Measurements from ENCODE around the gene DYNC1LI2. TPM values are rescaled to one million over a fixed set of nuclear protein-coding genes. Genes with fewer than 3 reads are reported as not detected.

DYNC1LI2 gene
- total and polyA plus RNA-seq, 5 donors, result 42.0 to 110 (median 89.6) TPM

- no peak overlapping the region for H3K27ac ChIP-seq (ENCODE audit: low read length)
- no peaks in the 10 kb centered on the region for H3K27me3 ChIP-seq (ENCODE audit: control insufficient read depth, insufficient read depth)
- no peak for DNase-seq
- WGBS, result 92% methylated on average over 2 of the region's 2 CpGs
- intact Hi-C loops (cut with DNase I), result no loop called here
- peaks cover 5% of the 10 kb centered on the region for H3K4me1 ChIP-seq (ENCODE audit: control insufficient read depth, insufficient read depth, low read length)
- no peak for ATAC-seq
- no peak overlapping the region for H3K4me3 ChIP-seq (ENCODE audit: low read length)
- no peaks in the 10 kb centered on the region for H3K9me3 ChIP-seq (ENCODE audit: control insufficient read depth, low read length)
These were observed 2.8 kb upstream of the DYNC1LI2 start for GRCh38 chr16:66754211-66754610.

GRCh38 chr16:66752958-66753357, 1.5 kb upstream of the DYNC1LI2 start:
- intact Hi-C loops (cut with DNase I), result no loop called here
- H3K4me3 ChIP-seq (ENCODE audit: low read length), result no peak overlapping the region
- ATAC-seq (no peak), DNase-seq (no peak)
- H3K27ac ChIP-seq (ENCODE audit: low read length), result no peak overlapping the region
- 98% methylated on average over 2 of the region's 2 CpGs for WGBS
- peaks cover 5% of the 10 kb centered on the region for H3K4me1 ChIP-seq (ENCODE audit: control insufficient read depth, insufficient read depth, low read length)
- no peaks in the 10 kb centered on the region for H3K9me3 ChIP-seq (ENCODE audit: control insufficient read depth, low read length)
- H3K27me3 ChIP-seq (ENCODE audit: control insufficient read depth, insufficient read depth), result no peaks in the 10 kb centered on the region

GRCh38 chr16:66752379-66752778, 970 bp upstream of the DYNC1LI2 start:
- no peak overlapping the region for H3K27ac ChIP-seq (ENCODE audit: low read length)

GRCh38 chr16:66751992-66752322, 548 bp upstream of the DYNC1LI2 start:
- no peaks in the 10 kb centered on the region for H3K27me3 ChIP-seq (ENCODE audit: control insufficient read depth, insufficient read depth)
- intact Hi-C loops (cut with DNase I), result no loop called here
- ATAC-seq, result no peak
- H3K4me1 ChIP-seq (ENCODE audit: control insufficient read depth, insufficient read depth, low read length), result peaks cover 5% of the 10 kb centered on the region
- no peaks in the 10 kb centered on the region for H3K9me3 ChIP-seq (ENCODE audit: control insufficient read depth, low read length)
- 45% methylated on average over 3 of the region's 3 CpGs for WGBS
- DNase-seq, result no peak
- no peak overlapping the region for H3K27ac ChIP-seq (ENCODE audit: low read length)
- peak overlapping the region; percentile 73 for H3K4me3 ChIP-seq (ENCODE audit: low read length)

More at GRCh38 chr16:66752379-66752778, 970 bp upstream of the DYNC1LI2 start:
- ATAC-seq (peak in 1 of 2 donors; percentile 10), DNase-seq (no peak)
- H3K4me3 ChIP-seq (ENCODE audit: low read length), result no peak overlapping the region
- intact Hi-C loops (cut with DNase I), result no loop called here
- no peaks in the 10 kb centered on the region for H3K9me3 ChIP-seq (ENCODE audit: control insufficient read depth, low read length)
- 82% methylated on average over 6 of the region's 6 CpGs for WGBS
- peaks cover 5% of the 10 kb centered on the region for H3K4me1 ChIP-seq (ENCODE audit: control insufficient read depth, insufficient read depth, low read length)
- H3K27me3 ChIP-seq (ENCODE audit: control insufficient read depth, insufficient read depth), result no peaks in the 10 kb centered on the region

GRCh38 chr16:66751053-66751302, 431 bp downstream of the DYNC1LI2 start:
- ATAC-seq (peak; percentile 53 to 57), DNase-seq (peak in 1 of 3 donors; percentile 73)
- 2% methylated on average over 22 of the region's 22 CpGs for WGBS
- H3K27me3 ChIP-seq (ENCODE audit: control insufficient read depth, insufficient read depth), result no peaks in the 10 kb centered on the region
- H3K4me3 ChIP-seq (ENCODE audit: low read length), result peak overlapping the region; percentile 73
- H3K9me3 ChIP-seq (ENCODE audit: control insufficient read depth, low read length), result no peaks in the 10 kb centered on the region
- H3K4me1 ChIP-seq (ENCODE audit: control insufficient read depth, insufficient read depth, low read length), result peaks cover 5% of the 10 kb centered on the region
- H3K27ac ChIP-seq (ENCODE audit: low read length), result peak overlapping the region; percentile 96
- intact Hi-C loops (cut with DNase I), result no loop called here

GRCh38 chr16:66750279-66751052, 943 bp downstream of the DYNC1LI2 start:
- Histone ChIP-seq H3K4me3 (ENCODE audit: low read length) (peak overlapping the region; percentile 73), H3K9me3 (ENCODE audit: control insufficient read depth, low read length) (no peaks in the 10 kb centered on the region), H3K4me1 (ENCODE audit: control insufficient read depth, insufficient read depth, low read length) (peaks cover 5% of the 10 kb centered on the region), H3K27ac (ENCODE audit: low read length) (no peak overlapping the region), H3K27me3 (ENCODE audit: control insufficient read depth, insufficient read depth) (no peaks in the 10 kb centered on the region)
- intact Hi-C loops (cut with DNase I), result no loop called here
- DNase-seq (no peak), ATAC-seq (no peak)
- 12% methylated on average over 12 of the region's 12 CpGs for WGBS

- Histone ChIP-seq H3K4me1 (ENCODE audit: control insufficient read depth, insufficient read depth, low read length) (peaks cover 6% of the 10 kb centered on the region), H3K27me3 (ENCODE audit: control insufficient read depth, insufficient read depth) (no peaks in the 10 kb centered on the region), H3K4me3 (ENCODE audit: low read length) (no peak overlapping the region), H3K9me3 (ENCODE audit: control insufficient read depth, low read length) (no peaks in the 10 kb centered on the region), H3K27ac (ENCODE audit: low read length) (no peak overlapping the region)
- intact Hi-C loops (cut with DNase I), result no loop called here
- DNase-seq (no peak), ATAC-seq (no peak)
- WGBS, result 5% methylated on average over 1 of the region's 1 CpG
These were observed 4.7 kb downstream of the DYNC1LI2 start for GRCh38 chr16:66746682-66747081.

GRCh38 chr16:66746048-66746447, 5.4 kb downstream of the DYNC1LI2 start:
- H3K27me3 ChIP-seq (ENCODE audit: control insufficient read depth, insufficient read depth), result no peaks in the 10 kb centered on the region
- H3K9me3 ChIP-seq (ENCODE audit: control insufficient read depth, low read length), result no peaks in the 10 kb centered on the region
- intact Hi-C loops (cut with DNase I), result no loop called here
- 68% methylated on average over 3 of the region's 3 CpGs for WGBS
- H3K4me1 ChIP-seq (ENCODE audit: control insufficient read depth, insufficient read depth, low read length), result peaks cover 6% of the 10 kb centered on the region
- DNase-seq (no peak), ATAC-seq (no peak)
- H3K27ac ChIP-seq (ENCODE audit: low read length), result no peak overlapping the region
- no peak overlapping the region for H3K4me3 ChIP-seq (ENCODE audit: low read length)

GRCh38 chr16:66741950-66742808, 9.2 kb downstream of the DYNC1LI2 start:
- DNase-seq (no peak), ATAC-seq (peak; percentile 4 to 34)
- H3K27ac ChIP-seq (ENCODE audit: low read length), result peak overlapping the region; percentile 98
- intact Hi-C loops (cut with DNase I), result no loop called here
- H3K27me3 ChIP-seq (ENCODE audit: control insufficient read depth, insufficient read depth), result no peaks in the 10 kb centered on the region
- no peaks in the 10 kb centered on the region for H3K9me3 ChIP-seq (ENCODE audit: control insufficient read depth, low read length)
- 35% methylated on average over 10 of the region's 10 CpGs for WGBS
- peaks cover 6% of the 10 kb centered on the region for H3K4me1 ChIP-seq (ENCODE audit: control insufficient read depth, insufficient read depth, low read length)
- H3K4me3 ChIP-seq (ENCODE audit: low read length), result peak overlapping the region; percentile 5

- DNase-seq, result peak; percentile 91 to 95 (median 93)
- peaks cover 6% of the 10 kb centered on the region for H3K4me1 ChIP-seq (ENCODE audit: control insufficient read depth, insufficient read depth, low read length)
- no peaks in the 10 kb centered on the region for H3K9me3 ChIP-seq (ENCODE audit: control insufficient read depth, low read length)
- intact Hi-C loops (cut with DNase I), result no loop called here
- H3K4me3 ChIP-seq (ENCODE audit: low read length), result no peak overlapping the region
- WGBS, result 15% methylated on average over 10 of the region's 10 CpGs
- peak overlapping the region; percentile 87 for H3K27ac ChIP-seq (ENCODE audit: low read length)
- ATAC-seq, result peak; percentile 97
- H3K27me3 ChIP-seq (ENCODE audit: control insufficient read depth, insufficient read depth), result no peaks in the 10 kb centered on the region
These were observed 10.1 kb downstream of the DYNC1LI2 start for GRCh38 chr16:66741169-66741900.

GRCh38 chr16:66740533-66740932, 10.9 kb downstream of the DYNC1LI2 start:
- H3K4me1 ChIP-seq (ENCODE audit: control insufficient read depth, insufficient read depth, low read length), result peaks cover 6% of the 10 kb centered on the region
- 33% methylated on average over 2 of the region's 2 CpGs for WGBS
- H3K9me3 ChIP-seq (ENCODE audit: control insufficient read depth, low read length), result no peaks in the 10 kb centered on the region
- H3K27ac ChIP-seq (ENCODE audit: low read length), result peak overlapping the region; percentile 77
- ATAC-seq, result peak; percentile 73 to 85
- no peaks in the 10 kb centered on the region for H3K27me3 ChIP-seq (ENCODE audit: control insufficient read depth, insufficient read depth)
- intact Hi-C loops (cut with DNase I), result no loop called here
- no peak overlapping the region for H3K4me3 ChIP-seq (ENCODE audit: low read length)
- DNase-seq, result peak in 2 of 3 donors; percentile 21 to 56

Data from right cardiac atrium (tissue), 5 donors.